Caki2 (cell line): ENCODE measurements around the gene TRIM7. TPM values are rescaled to one million over a fixed set of nuclear protein-coding genes. Genes with fewer than 3 reads are reported as not detected.

Experiments used
- DNase-seq: peaks from one replicate; pipeline ENCODE4 v3.0.0-alpha.2; 2015; ENCODE audit warnings: low read depth
- in situ Hi-C: cut with HindIII; loops from 2 replicates; pipeline ENCODE4 v1.10.0; 2016; ENCODE audit warnings: low sequenced_read_pairs, low pct_unique_long_range_greater_than_20kb, mixed read lengths
- total RNA-seq: library from RNA; depleted of rRNA; stranded (reverse); fragments of >200 nt; shearing (Covaris generic); gene quantifications from 2 replicates; pipeline ENCODE4 v1.2.3, GENCODE V29; 2014; ENCODE audit warnings: low replicate concordance

The TRIM7 gene
- total RNA-seq, 1 experiment from 2014 or later = 56.2 TPM

DNA sequence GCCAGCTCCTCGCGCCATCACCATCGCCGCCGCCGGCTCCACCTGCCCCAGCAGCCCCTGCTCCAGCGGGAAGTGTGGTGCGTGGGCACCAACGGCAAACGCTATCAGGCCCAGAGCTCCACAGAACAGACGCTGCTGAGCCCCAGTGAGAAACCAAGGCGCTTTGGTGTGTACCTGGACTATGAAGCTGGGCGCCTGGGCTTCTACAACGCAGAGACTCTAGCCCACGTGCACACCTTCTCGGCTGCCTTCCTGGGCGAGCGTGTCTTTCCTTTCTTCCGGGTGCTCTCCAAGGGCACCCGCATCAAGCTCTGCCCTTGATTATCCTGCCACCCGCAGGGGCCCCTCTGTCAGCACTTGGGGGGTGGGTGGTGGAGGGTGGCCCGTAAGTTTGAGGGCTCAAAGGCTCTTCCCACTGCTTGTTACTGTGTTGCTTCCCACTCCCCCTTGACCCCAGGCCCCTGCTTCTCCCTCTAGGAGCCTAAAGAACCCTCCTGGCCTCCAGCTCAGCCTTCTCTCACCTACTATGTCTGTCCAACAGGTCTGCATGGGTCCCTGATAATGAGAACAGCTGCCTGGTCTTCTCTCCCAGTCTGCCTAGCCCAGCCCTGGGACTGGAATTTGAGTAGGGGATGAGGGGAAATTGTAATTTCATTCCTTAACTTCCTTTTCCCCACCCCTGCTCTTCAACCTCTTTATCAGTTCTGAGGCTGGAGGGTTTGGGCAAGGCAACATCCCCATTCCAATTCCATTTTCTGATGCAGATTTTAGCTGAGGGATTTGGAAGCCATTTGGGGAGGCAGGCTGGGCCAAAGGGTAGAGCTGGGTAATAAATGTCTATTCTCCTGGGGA lies 29.7 kb upstream of the TRIM7 start:
- DNase-seq = no peak

DNA sequence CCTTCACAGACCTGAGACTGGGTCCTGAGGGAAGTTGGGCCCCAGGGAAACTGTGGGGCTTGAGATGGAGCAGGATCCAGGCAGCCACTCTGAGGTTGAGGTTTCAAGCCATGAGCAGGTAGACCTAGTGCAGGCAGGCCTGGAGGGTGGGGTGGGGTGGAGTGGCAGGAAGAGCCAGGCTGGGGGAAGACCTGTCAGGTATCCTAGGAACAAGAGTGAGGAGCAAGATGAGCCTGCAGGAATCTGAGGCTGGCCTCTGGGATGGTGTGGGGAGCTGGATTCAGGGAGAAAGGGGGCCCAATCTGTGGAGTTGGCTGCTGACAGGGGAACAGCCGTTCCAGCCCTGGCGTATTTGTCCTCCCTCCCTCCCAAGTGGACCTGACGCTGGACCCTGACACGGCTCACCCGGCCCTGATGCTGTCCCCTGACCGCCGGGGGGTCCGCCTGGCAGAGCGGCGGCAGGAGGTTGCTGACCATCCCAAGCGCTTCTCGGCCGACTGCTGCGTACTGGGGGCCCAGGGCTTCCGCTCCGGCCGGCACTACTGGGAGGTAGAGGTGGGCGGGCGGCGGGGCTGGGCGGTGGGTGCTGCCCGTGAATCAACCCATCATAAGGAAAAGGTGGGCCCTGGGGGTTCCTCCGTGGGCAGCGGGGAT lies 28.9 kb upstream of the TRIM7 start:
- in situ Hi-C loops = no loop called here
- no peak for DNase-seq

More for the DNA sequence above, 29.7 kb upstream of the TRIM7 start:
- in situ Hi-C loops = no loop called here

DNA sequence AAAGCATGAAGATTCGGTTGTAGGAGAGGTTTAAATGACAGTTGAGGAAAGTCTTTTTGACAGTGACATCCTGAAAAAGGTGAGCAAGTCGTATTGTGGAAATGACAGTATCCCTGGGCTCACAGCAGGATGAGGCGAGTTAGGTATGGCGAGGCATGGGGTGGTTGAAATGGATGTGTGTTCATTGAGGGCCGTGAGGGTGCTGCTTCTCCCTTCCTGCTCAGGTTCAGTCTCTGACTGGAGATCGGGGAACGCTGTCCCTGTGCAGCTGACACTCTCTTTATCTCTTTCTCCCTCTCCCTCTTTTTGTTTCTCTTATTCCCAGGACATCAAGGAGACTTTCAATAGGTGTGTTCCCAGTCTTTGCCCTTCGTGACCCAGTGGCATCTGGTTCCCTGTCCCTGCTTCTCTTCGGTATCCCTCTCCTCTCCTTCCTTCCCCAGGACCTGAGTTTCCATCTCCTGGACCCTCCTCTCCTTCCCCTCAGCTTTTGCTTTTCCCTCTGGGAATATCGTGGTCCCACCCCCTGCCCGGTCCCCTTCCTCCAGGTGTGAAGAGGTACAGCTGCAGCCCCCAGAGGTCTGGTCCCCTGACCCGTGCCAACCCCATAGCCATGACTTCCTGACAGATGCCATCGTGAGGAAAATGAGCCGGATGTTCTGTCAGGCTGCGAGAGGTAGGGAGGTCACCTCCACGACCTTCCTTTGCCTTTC lies 28.2 kb upstream of the TRIM7 start:
- in situ Hi-C loops = no loop called here
- DNase-seq = no peak

DNA sequence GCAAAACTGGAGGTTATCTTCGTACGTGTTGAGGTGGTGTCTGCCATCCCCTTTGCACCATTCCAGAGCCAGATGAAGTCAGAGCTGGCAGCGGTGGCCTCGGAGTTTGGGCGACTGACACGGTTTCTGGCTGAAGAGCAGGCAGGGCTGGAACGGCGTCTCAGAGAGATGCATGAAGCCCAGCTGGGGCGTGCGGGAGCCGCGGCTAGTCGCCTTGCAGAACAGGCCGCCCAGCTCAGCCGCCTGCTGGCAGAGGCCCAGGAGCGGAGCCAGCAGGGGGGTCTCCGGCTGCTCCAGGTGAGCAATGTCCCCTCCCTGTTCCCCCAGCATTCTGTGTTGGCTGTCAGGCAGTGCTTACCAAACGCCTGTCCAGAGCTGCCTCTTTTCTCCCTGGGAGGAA lies 27.6 kb upstream of the TRIM7 start:
- no peak for DNase-seq
- in situ Hi-C loops = no loop called here

DNA sequence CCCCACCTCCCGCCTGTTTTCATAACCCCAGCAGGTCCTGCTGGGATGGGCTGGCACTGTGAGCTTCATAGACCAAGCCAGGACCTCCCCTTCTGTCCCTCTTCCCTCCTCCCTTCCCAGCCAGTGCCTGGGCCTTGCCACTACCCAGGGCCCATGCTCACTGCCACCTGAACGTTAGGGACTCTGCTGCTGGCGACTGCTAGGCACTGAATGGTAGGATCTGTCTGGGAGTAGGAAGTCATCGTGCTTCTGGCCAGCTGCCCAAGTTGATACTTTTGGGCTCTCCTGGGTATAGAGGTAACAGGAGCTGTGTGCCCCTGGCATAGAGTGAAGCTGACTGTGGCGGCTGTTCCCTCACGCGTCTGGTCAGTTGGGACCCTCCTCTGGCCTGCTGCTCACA lies 26.4 kb upstream of the TRIM7 start:
- in situ Hi-C loops = no loop called here
- no peak for DNase-seq

DNA sequence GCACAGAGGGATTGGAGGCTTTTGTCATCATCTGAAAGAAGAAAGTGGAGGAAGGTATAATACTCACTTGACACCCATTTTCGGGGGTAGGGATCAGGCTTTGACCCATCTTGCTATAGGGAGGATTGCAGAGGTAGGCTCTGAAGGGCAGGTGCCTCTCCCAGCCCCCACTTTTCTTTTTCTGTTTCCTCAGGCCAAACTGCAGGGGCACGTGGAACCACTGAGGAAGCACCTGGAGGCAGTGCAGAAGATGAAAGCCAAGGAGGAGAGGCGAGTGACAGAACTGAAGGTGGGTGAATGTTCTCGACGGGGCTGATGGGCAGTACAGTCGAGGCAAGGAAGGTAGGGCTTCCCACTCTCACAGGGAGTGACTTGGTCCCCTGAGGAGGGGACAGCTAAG lies 25.6 kb upstream of the TRIM7 start:
- in situ Hi-C loops = no loop called here
- DNase-seq = no peak

DNA sequence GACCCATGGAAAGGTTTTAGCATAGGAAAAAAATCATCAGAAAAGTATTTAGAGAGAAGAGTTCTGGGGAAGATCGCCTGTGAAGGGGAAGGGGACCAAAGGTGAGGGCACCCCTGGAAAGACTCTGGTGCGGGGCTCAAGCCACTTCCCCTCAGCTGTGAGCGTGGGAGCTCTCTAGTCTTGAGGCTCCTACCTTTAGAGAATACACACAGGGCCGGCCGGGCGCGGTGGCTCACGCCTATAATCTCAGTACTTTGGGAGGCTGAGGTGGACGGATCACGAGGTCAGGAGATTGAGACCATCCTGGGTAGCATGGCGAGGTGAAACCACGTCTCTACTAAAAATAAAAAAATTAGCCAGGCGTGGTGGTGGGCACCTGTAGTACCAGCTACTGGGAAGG lies 25.0 kb upstream of the TRIM7 start:
- DNase-seq = no peak
- in situ Hi-C loops = no loop called here

DNA sequence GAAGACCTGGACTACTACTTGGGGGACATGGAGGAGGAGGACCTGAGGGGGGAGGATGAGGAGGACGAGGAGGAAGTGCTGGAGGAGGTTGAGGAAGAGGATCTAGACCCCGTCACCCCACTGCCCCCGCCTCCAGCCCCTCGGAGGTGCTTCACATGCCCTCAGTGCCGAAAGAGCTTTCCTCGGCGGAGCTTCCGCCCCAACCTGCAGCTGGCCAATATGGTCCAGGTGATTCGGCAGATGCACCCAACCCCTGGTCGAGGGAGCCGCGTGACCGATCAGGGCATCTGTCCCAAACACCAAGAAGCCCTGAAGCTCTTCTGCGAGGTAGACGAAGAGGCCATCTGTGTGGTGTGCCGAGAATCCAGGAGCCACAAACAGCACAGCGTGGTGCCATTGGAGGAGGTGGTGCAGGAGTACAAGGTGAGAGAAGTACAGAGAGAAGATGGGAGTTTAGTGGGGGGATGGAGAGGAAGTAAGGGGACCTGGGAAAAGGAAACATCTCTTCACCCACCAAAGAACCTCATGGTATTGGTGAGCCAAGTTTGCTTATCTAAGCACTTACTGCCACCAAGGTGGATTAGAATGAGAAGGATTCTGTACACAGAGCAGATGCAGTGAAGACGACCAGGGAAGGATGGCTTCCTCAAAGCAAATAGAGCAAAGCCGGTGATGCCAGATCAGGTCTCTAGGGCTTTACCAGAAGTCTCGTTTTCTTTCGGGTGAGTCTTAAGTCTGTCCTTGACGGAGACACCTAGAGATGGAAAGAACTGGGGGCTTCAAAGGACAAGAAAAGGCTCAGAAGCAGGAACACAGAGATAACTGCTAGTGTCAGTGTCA lies 19.6 kb upstream of the TRIM7 start:
- in situ Hi-C loops = no loop called here
- no peak for DNase-seq

DNA sequence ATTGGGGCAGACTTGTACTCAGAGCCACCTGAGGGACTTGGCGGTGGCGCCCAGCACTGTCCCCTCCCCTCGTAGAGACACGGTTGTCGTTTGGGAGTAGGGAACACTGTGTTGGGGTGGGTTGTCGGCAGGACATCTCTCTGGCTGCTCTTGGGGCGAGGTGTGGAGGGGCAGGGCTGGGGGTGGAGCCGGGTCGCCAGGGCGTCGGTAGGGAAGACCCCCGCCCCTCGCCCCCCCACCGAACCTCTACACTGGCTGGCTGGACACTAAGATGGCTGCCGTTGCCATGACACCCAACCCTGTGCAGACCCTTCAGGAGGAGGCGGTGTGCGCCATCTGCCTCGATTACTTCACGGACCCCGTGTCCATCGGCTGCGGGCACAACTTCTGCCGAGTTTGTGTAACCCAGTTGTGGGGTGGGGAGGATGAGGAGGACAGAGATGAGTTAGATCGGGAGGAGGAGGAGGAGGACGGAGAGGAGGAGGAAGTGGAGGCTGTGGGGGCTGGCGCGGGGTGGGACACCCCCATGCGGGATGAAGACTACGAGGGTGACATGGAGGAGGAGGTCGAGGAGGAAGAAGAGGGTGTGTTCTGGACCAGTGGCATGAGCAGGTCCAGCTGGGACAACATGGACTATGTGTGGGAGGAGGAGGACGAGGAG lies 18.9 kb upstream of the TRIM7 start:
- peak; percentile 65 for DNase-seq
- in situ Hi-C loops = no loop called here

DNA sequence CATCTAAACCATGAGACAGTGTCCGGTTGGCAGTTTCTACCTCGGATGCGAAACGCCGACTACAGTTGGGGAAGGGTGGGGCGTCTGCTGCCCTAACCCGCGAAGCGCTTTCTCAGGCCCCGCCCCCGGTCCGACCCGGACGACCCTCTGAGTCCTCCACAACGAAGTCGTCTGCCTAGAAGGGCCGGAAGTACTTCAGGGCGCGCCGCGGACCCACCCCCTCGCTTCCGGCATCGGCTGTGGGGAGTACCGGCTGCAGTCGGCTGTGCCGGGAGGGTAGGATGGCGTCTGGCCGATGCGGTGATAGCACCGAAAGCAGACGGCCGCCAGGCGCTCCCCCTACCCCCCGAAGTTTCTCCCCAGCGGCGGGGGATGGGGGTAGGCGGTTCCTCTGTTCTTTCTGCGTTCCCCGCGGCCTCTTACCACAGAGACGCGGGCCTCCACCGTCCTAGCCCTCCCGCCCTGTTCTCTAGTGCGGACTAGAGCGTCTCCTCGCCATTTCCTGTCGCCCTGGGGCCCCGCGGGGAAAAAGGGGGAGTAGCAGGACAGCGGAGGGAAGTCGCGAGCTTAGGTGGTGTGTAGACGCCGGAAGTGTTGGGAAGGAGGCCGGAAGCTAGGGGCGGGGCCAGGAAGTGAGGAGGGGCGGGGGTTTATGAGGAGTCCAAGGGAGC lies 18.2 kb upstream of the TRIM7 start, which contains the start of gene TRIM41:
TSS of gene TRIM41 (plus strand) at position 224 of the 671 bp plus-strand sequence. CDS start 719 bp downstream, outside the sequence.
- in situ Hi-C loops = no loop called here
- DNase-seq = peak; percentile 99

DNA sequence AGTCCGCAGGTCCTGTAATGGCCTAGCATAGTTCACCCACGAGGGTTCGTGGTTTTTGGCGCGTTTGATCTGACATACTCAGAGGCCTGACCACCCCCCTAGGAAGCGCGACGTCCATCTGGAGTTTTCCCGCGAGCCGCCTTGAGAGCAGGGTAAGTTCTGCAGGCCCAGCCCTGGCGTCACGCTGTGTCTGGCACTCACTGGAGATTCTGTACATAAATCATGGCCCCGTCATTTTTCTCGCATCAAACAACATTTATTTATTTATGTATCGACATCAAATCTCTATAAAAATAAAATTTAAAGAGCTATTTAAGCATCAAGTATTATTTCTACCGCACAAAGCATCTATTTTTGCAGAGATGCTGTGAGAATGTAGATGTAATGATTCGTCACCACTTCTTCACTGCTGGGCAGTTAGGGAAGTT lies 17.6 kb upstream of the TRIM7 start:
- no peak for DNase-seq
- in situ Hi-C loops = no loop called here

DNA sequence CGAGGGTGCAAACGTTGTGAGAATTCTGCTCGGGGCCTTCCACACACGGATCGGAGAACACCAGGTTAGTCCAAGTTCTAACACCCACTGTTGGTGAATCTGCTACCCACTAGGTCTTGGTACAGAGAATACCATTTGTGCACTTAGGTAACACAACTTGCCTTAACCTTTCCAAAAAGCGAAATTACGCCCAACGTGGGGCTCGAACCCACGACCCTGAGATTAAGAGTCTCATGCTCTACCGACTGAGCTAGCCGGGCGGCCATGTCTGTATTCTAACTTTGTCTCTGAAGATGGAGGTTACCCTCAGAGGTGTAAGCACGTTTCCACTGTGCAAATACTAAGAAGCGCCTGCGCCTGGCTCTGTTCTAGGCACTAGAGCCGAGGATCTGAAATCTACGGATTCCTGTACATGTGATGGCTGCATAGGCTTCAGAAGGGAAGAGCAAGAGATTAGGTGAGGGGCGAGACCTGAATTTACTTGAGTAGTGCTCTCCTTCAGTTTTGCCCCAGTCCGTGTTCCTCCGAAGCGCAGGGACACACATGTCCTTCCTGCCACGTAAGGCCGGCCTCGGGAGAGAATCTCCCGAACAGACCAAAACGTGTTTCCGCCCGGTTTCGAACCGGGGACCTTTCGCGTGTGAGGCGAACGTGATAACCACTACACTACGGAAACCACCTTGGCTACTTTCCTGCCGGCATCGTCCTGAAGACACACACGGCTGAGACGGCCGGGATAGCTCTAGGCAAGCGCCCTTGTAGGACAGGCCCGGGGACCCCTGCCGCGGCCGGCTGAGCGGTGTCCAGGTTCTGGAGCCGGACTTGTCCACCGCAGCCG lies 17.0 kb upstream of the TRIM7 start:
- in situ Hi-C loops = no loop called here
- DNase-seq = peak; percentile 98

DNA sequence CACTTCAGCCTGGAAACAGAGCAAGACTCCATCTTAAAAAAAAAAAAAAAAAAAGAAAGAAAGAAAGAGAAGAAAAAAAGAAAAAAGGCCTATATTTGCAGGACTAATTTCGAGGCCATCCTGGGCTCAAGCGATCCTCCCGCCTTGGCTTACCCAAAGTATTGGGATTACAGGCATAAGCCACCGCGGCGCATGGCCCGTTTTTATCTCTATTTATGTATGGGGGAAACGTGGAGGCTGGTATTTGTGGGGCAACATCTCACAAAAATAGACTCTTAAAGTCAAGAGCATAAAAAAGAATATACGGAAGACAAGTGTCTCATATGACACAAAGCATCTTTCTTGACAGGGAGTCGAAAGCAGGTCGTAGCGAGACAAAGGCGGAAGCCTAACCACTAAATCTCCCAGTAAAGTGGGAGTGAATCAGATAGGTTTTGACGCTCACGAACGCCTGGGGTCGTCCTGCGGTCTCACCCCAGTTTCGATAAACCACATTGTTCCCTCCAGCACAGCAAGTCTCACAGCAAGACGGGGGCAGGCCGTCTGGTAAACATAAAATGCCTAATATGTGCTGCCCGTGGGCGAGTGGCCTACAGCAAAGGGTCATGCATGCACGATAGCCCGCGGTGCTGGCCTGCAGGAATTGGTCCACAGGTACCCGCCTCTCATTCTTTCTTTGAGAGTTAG lies 16.3 kb upstream of the TRIM7 start:
- in situ Hi-C loops = no loop called here
- no peak for DNase-seq

DNA sequence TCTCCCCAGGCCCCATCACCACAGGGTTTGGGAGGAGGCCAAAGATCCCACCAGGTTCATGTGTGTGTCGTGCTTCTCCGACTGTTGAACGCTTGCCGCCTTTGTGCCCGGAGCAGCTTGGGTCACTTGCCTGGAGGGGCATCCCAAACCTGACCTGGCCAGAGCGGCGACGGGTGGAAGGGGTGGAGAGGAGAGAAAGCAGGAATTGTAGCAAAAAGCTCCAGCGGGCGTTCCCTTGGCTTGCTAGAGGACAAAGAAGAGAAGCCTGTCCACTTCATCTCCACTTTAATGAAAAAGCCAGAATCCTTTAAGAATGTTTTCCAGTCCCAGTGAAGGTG lies 15.2 kb upstream of the TRIM7 start:
- DNase-seq = no peak
- in situ Hi-C loops = no loop called here

DNA sequence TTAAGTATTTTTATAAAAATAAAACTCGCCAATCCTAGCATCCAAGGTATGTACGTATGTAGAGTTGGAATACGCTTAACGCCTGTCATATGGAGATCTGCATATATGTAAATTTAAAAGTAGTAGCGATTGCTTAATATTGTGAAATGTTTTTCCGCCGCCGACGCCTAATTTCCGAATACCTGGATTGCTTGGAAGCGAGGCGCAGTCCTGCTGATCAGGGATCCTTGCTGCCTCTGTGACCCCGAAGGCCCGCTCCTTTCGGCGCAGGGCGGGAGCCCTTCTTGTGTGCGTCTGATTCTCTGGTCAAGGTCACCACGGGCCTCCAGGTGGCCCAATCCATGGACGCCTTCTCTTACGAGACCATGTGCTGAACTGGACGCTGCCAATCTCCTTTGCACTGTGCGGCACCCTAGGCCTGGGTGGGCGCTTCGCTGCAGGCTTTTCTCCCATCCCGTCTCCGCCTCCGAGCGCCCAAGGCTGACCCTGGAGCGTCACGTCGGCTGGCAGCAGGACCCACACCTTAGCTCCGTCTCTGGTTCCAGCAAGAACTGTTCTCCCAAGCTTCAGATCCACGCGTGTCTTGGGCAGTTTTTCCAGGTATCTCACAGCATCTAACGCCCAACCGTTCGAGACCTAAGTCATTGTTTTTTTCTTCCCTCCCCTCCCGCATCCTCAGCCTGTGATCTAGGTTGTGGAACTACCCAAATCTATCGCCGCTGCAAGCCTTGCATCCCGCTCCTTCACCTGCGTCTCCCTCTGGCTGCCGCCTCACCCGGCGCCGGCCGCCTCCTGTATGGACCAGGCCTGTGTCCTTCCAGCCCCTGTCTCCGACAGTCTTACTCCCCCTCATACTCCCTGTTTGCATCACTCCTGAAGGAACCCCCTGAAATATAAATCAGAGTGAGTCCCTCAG lies 14.5 kb upstream of the TRIM7 start:
- in situ Hi-C loops = no loop called here

More for the DNA sequence above, 14.5 kb upstream of the TRIM7 start:
- no peak for DNase-seq
